ENCODE measurements around the gene DISC1. TPM values are rescaled to one million over a fixed set of nuclear protein-coding genes. Genes with fewer than 3 reads are reported as not detected.

DISC1 gene
- polyA plus RNA-seq, 1 of the 3 experiments (the other 2 are of a cell fraction): 1.7 TPM

GRCh38 chr1:231638647-231639046, 12.1 kb downstream of the DISC1 start:
- Histone ChIP-seq H3K27me3 (ENCODE audit: insufficient read depth) (no peaks in the 10 kb centered on the region), H3K9ac (no peak overlapping the region), H3K4me3 (ENCODE audit: low read depth in 2 of 2, low read length in 1 of 2) (no peak overlapping the region), H3K4me1 (ENCODE audit: control insufficient read depth in 1 of 2, insufficient read depth in 2 of 2, low read depth in 1 of 2, low read length in 1 of 2) (peaks cover 0 to 19% of the 10 kb centered on the region in 2 experiments; a peak in 1 of 4 replicates), H2AFZ (ENCODE audit: low read depth) (no peak overlapping the region), H3F3A (replicated peaks; ENCODE audit: insufficient read depth) (peaks cover 3% of the 10 kb centered on the region), H3K27ac (ENCODE audit: low read depth in 2 of 2, low read length in 1 of 2) (no peak overlapping the region), H3K79me2 (ENCODE audit: insufficient read depth) (0 out of 2 replicates have a peak, but pooled peaks cover 4% of the 10 kb centered on the region), H3K36me3 (replicated peaks in 1 of 2; ENCODE audit: control insufficient read depth in 1 of 2, insufficient read depth in 2 of 2, low read length in 1 of 2) (no peaks in the 10 kb centered on the region), H3K9me2 (no peaks in the 10 kb centered on the region), H3K9me3 (no peaks in the 10 kb centered on the region), H3K4me2 (no peak overlapping the region), H4K20me1 (ENCODE audit: insufficient read depth) (no peaks in the 10 kb centered on the region)
- no peak for DNase-seq
- 72% methylated on average over 1 of the region's 1 CpG for WGBS (ENCODE audit: low lambda C conversion rate)
- CTCF ChIA-PET: no interaction called here
- TF ChIP-seq USF1 (IDR thresholded peaks at IDR 0.05; ENCODE audit: borderline replicate concordance, low read depth) (no peak), NFIC (IDR thresholded peaks at IDR 0.05; ENCODE audit: borderline replicate concordance) (no peak), JUND (IDR thresholded peaks at IDR 0.05) (no peak), MAX (IDR thresholded peaks at IDR 0.05; ENCODE audit: low read depth) (no peak), EZH2phosphoT487 (IDR thresholded peaks at IDR 0.05; ENCODE audit: borderline replicate concordance, low read depth) (no peak), SIN3A (IDR thresholded peaks at IDR 0.05; ENCODE audit: borderline replicate concordance, low read depth, low read length) (no peak), MXI1 (IDR thresholded peaks at IDR 0.05; ENCODE audit: low read depth, low read length) (no peak), FOXJ3 (CRISPR knock-in tag; IDR thresholded peaks at IDR 0.05) (no peak), POLR2AphosphoS5 (IDR thresholded peaks at IDR 0.05; ENCODE audit: low read depth, low read length) (no peak), GATA2 (CRISPR knock-in tag; IDR thresholded peaks at IDR 0.05) (no peak), ZBTB33 (IDR thresholded peaks at IDR 0.05; ENCODE audit: borderline replicate concordance, low read depth) (no peak), MEF2A (IDR thresholded peaks at IDR 0.05; ENCODE audit: borderline replicate concordance, low read depth) (no peak), IRF3 (IDR thresholded peaks at IDR 0.05; ENCODE audit: low read depth, low read length) (no peak), RAD21 (IDR thresholded peaks at IDR 0.05; ENCODE audit: low read length) (no peak), GABPA (IDR thresholded peaks at IDR 0.05; ENCODE audit: low read depth) (no peak)
- POLR2A ChIA-PET: no interaction called here

All from SK-N-SH (cell line).